A172 (cell line): ENCODE measurements around the gene ZNF790. TPM values are rescaled to one million over a fixed set of nuclear protein-coding genes. Genes with fewer than 3 reads are reported as not detected.

Experiments
- DNase-seq: peaks from one replicate; pipeline ENCODE4 v3.0.0-alpha.2; 2015; ENCODE audit warnings: low spot score
- total RNA-seq: library from RNA; depleted of rRNA; stranded (reverse); fragments of >200 nt; shearing (Covaris generic); gene quantifications from 2 replicates; pipeline ENCODE4 v1.2.3, GENCODE V29; 2014; rRNA removed

Gene ZNF790
- total RNA-seq, 1 experiment from 2014 or later = 0.57 TPM

- DNase-seq = peak; percentile 94
Observed at GRCh38 chr19:36772311-36773222, 65.6 kb downstream of the ZNF790 start, which contains the start of gene ZNF850. Gene ZNF850, minus strand, starts transcription at chr19:36772807. Its CDS starts 10,201 bp downstream, at chr19:36762606.

GRCh38 chr19:36771261-36772231 is 66.6 kb downstream of the ZNF790 start:
- peak; percentile 85 for DNase-seq

Other genes with a start within 250 kb of the ZNF790 start
- gene ZNF382, start 233.1 kb downstream of the ZNF790 start, total RNA-seq = 5.1 and 10.0 TPM in 2 replicates
- gene ZNF461, start 171.6 kb downstream of the ZNF790 start, total RNA-seq = 13.4 and 14.6 TPM in 2 replicates
- gene ZNF567, start 150.8 kb downstream of the ZNF790 start, total RNA-seq = 7.7 and 9.3 TPM in 2 replicates
- gene ZNF850, start 65.6 kb downstream of the ZNF790 start, total RNA-seq = 6.1 and 8.4 TPM in 2 replicates
- 4.0 and 4.3 TPM in 2 replicates for gene ZNF345, start 12.5 kb upstream of the ZNF790 start, total RNA-seq
- gene ZNF829, start 77.9 kb upstream of the ZNF790 start, total RNA-seq = 4.3 and 5.4 TPM in 2 replicates
- gene ZNF568, start 77.9 kb upstream of the ZNF790 start, total RNA-seq = 8.2 and 10.0 TPM in 2 replicates
- gene ZNF420, start 240.0 kb upstream of the ZNF790 start, total RNA-seq = 10.2 and 12.0 TPM in 2 replicates